Measurements from ENCODE around the gene PLAU.

DNA sequence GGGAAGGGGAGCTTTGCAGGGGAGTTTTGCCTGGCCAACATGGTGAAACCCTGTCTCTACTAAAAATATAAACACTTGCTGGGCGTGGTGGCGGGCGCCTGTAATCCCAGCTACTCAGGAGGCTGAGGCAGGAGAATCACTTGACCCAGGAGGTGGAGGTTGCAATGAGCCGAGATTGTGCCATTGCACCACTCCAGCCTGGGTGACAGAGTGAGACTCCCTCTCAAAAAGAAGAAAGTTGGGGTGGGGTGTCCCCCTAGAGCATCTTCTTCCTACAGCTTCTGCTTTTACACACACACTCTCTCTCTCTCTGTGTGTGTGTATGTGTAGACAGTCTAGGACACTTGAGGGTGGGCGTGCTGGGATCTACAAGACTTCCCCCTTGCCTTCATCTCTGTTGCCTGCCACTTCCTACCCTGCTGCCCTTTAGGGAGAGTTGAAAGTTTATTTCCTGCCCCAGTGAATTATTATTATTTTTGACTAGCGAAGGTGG, 21.7 kb downstream of the PLAU start:
- TF ChIP-seq POLR2A (IDR thresholded peaks at IDR 0.05; ENCODE audit: low read length) (no peak), GATA1 (IDR thresholded peaks at IDR 0.05; ENCODE audit: low read depth, low read length) (no peak)

Data from erythroblast (primary cell).